ENCODE results near the gene SOAT1.
"Not testable (repeated sequence)": the region's sequence is repeated elsewhere in the genome, so short reads cannot be mapped to it uniquely, and the experiment has no call there.

Gene SOAT1

GRCh38 chr1:179352236-179352635, 58.6 kb downstream of the SOAT1 start:
- no peak for DNase-seq (ENCODE audit: low read depth in 2 of 2)

- no peak for DNase-seq (ENCODE audit: low read depth in 2 of 2)
These were observed 59.9 kb downstream of the SOAT1 start for GRCh38 chr1:179353546-179353945.

- DNase-seq (ENCODE audit: low read depth in 2 of 2), result not testable (repeated sequence)
These were observed 68.0 kb downstream of the SOAT1 start for GRCh38 chr1:179361631-179362030.

- DNase-seq (ENCODE audit: low read depth in 2 of 2), result peak; percentile 80 to 83
These were observed 71.9 kb downstream of the SOAT1 start, which contains the start of gene AXDND1 for GRCh38 chr1:179365342-179366092. Gene AXDND1 (plus strand): TSS chr1:179365971. CDS start chr1:179366510, 539 bp downstream.

- no peak for DNase-seq (ENCODE audit: low read depth in 2 of 2)
These were observed 72.7 kb downstream of the SOAT1 start for GRCh38 chr1:179366093-179366800.

GRCh38 chr1:179369751-179370341, 76.2 kb downstream of the SOAT1 start:
- DNase-seq (ENCODE audit: low read depth in 2 of 2), result peak in 1 of 2 donors; percentile 14

GRCh38 chr1:179372160-179372559, 78.6 kb downstream of the SOAT1 start:
- DNase-seq (ENCODE audit: low read depth in 2 of 2), result no peak

GRCh38 chr1:179376223-179376622, 82.6 kb downstream of the SOAT1 start:
- no peak for DNase-seq (ENCODE audit: low read depth in 2 of 2)

GRCh38 chr1:179380299-179380698, 86.7 kb downstream of the SOAT1 start:
- no peak for DNase-seq (ENCODE audit: low read depth in 2 of 2)

- no peak for DNase-seq (ENCODE audit: low read depth in 2 of 2)
These were observed 90.4 kb downstream of the SOAT1 start for GRCh38 chr1:179384027-179384426.

- DNase-seq (ENCODE audit: low read depth in 2 of 2), result no peak
These were observed 91.9 kb downstream of the SOAT1 start for GRCh38 chr1:179385510-179385909.

- DNase-seq (ENCODE audit: low read depth in 2 of 2), result no peak
These were observed 100.1 kb downstream of the SOAT1 start for GRCh38 chr1:179393721-179394120.

- not testable (repeated sequence) for DNase-seq (ENCODE audit: low read depth in 2 of 2)
These were observed 105.8 kb downstream of the SOAT1 start for GRCh38 chr1:179399399-179399798.

Measured in stimulated activated CD4-positive, alpha-beta T cell treated with anti-CD3 and anti-CD28 coated beads, Interleukin-15, amount 100 ng/mL, for 48 hours (primary cell).